Calu3 (cell line): ENCODE measurements around the gene RGS13. TPM values are rescaled to one million over a fixed set of nuclear protein-coding genes. Genes with fewer than 3 reads are reported as not detected.

Experiments used
- BruUV-seq: library from RNA; stranded (reverse); fragments of 400-500 nt; replicated peaks from 2 replicates; lab custom pipeline; 2021; lab: Mats Ljungman, UMichigan
- CTCF ChIA-PET: fragments of 300-600 bp; sonication (Branson Sonifier 250); formaldehyde crosslinking; loops from one replicate; lab custom pipeline; 2022; ENCODE audit warnings: antibody characterized with exemption; lab: Charles Lee
- DNase-seq: peaks from one replicate; pipeline ENCODE4 v3.0.0; 2022
- H3K27ac Mint-ChIP-seq: one replicate; pipeline ENCODE4 v1.8.0; 2022; ENCODE audit warnings: mixed read lengths; ENCODE audit not compliant: unreplicated experiment
- H3K27me3 Mint-ChIP-seq: one replicate; pipeline ENCODE4 v1.8.0; 2022; ENCODE audit warnings: mixed read lengths; ENCODE audit not compliant: unreplicated experiment
- H3K36me3 Mint-ChIP-seq: one replicate; pipeline ENCODE4 v1.8.0; 2022; ENCODE audit warnings: mild to moderate bottlenecking, moderate library complexity, mixed read lengths; ENCODE audit not compliant: insufficient read depth, unreplicated experiment
- H3K4me1 Mint-ChIP-seq: one replicate; pipeline ENCODE4 v1.8.0; 2022; ENCODE audit warnings: mild to moderate bottlenecking, low read depth, mixed read lengths; ENCODE audit not compliant: unreplicated experiment
- H3K4me3 Mint-ChIP-seq: one replicate; pipeline ENCODE4 v1.8.0; 2022; ENCODE audit warnings: mild to moderate bottlenecking, low read depth, moderate library complexity, mixed read lengths; ENCODE audit not compliant: unreplicated experiment
- H3K9me3 Mint-ChIP-seq: one replicate; pipeline ENCODE4 v1.8.0; 2022; ENCODE audit warnings: low read depth, mixed read lengths; ENCODE audit not compliant: unreplicated experiment
- intact Hi-C: fragments of 100-400 bp; cut with micrococcal nuclease; formaldehyde crosslinking; loops from one replicate; pipeline ENCODE4 v1.10.0; 2022; ENCODE audit not compliant: unreplicated experiment
- total RNA-seq: library from RNA; stranded (reverse); gene quantifications from 2 replicates; pipeline ENCODE4 v1.2.3, GENCODE V29; 2022
- TF ChIP-seq, protein P1 (sequence below): fragments of 200-600 bp; IDR thresholded peaks from one replicate; pipeline ENCODE4 v1.8.0; 2022; ENCODE audit warnings: antibody characterized with exemption; ENCODE audit not compliant: unreplicated experiment

The RGS13 gene
- total RNA-seq, 1 experiment from 2014 or later = not detected

DNA sequence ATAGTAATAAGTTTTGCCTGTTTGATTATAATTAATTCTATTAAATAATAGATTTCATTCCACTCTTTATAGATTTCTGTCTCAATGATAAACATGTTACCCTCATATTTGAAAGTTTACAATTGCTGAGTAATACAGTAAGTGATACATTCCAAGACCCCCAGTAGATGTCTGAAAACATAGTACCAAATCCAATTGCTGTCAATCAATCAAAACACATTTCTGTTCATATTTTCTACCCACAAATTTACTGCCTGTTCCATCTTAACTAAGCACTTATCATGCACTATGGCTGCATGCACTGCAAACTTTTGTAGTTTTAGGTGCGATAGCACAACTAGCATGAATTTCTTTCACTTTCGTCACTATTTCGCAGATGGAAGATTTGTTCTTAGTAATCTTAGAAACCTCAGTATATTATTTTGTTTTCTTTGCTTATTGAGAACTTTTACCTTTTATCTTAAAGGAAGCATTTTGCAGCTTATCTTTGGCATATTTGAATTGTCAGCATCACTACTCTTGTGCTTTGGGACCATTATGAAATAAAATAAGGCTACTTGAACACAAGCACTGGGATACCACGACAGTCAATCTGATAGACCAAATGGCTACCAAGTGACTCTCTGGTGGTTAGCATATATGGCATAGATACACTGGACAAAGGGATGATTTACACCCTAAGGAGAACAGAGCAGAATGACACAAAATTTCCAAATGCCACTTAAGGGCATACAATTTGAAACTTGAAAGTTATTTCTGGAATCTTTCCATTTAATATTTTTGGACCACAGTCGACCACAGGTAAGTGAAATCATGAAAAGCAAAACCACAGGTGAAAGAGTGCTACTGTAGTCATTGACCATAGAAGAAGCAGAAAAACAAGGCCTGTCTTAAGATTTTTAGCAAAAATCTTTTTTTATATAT is 67.6 kb downstream of the RGS13 start:
- BruUV-seq = no TSS peak
- intact Hi-C loops = loop anchor here (5.0 kb wide), 3 partner anchors 71 to 314 kb away; no protein-coding TSS in a partner anchor
- no peak for DNase-seq
- H3K36me3 Mint-ChIP-seq = no peaks in the 10 kb centered on the region
- peak overlapping the region; percentile 69 for H3K27ac Mint-ChIP-seq
- H3K4me3 Mint-ChIP-seq = no peak overlapping the region
- TF ChIP-seq, protein P1, sequence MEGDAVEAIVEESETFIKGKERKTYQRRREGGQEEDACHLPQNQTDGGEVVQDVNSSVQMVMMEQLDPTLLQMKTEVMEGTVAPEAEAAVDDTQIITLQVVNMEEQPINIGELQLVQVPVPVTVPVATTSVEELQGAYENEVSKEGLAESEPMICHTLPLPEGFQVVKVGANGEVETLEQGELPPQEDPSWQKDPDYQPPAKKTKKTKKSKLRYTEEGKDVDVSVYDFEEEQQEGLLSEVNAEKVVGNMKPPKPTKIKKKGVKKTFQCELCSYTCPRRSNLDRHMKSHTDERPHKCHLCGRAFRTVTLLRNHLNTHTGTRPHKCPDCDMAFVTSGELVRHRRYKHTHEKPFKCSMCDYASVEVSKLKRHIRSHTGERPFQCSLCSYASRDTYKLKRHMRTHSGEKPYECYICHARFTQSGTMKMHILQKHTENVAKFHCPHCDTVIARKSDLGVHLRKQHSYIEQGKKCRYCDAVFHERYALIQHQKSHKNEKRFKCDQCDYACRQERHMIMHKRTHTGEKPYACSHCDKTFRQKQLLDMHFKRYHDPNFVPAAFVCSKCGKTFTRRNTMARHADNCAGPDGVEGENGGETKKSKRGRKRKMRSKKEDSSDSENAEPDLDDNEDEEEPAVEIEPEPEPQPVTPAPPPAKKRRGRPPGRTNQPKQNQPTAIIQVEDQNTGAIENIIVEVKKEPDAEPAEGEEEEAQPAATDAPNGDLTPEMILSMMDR = no peak
- H3K4me1 Mint-ChIP-seq = peaks cover 14% of the 10 kb centered on the region
- H3K27me3 Mint-ChIP-seq = no peaks in the 10 kb centered on the region
- CTCF ChIA-PET = interaction anchor here (2.9 kb wide), 1 partner anchor 104 kb away, joined by 16 read pairs; no protein-coding TSS in a partner anchor
- no peaks in the 10 kb centered on the region for H3K9me3 Mint-ChIP-seq

DNA sequence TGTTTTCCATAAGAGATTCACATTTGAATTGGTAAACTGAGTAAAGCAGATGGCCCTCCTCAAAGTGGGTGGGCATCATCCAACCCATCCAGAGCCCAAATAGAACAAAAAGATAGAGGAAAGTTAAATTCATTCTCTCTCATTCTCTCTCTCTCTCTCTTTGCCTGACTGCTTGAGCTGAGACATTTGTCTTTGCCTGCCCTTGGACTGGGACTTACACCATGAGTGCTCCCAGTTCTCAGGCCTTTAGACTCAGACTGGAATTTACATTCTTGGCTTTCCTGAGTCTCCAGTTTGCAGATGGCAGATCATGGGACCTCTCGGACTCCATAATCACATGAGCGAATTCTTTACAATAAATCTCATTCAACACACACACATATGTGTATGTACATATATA is 69.6 kb downstream of the RGS13 start:
- no peak for DNase-seq
- H3K4me1 Mint-ChIP-seq = peaks cover 3% of the 10 kb centered on the region
- no peak overlapping the region for H3K4me3 Mint-ChIP-seq
- BruUV-seq = no TSS peak
- CTCF ChIA-PET = no interaction called here
- H3K27ac Mint-ChIP-seq = no peak overlapping the region
- TF ChIP-seq, protein P1 = no peak
- intact Hi-C loops = no loop called here
- no peaks in the 10 kb centered on the region for H3K9me3 Mint-ChIP-seq
- H3K36me3 Mint-ChIP-seq = no peaks in the 10 kb centered on the region
- H3K27me3 Mint-ChIP-seq = no peaks in the 10 kb centered on the region

DNA sequence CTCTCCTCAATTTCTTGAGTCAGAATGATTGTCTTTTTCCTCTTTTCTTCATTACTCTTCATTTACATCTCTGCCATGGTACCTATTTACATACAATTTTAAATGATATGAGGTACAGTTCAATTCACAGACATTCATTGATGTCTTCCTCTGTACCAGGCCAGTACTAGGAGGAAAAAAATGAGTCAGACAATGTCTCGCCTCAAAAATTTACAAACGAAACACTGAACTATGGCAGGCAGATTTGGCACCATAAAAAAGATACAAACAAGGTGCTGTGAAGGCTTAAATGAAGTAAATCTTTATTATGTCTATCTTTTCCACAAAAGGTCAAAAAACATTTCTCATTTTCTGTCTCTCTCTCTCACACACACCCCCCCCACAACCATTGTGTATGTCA is 71.0 kb downstream of the RGS13 start:
- CTCF ChIA-PET = interaction anchor here (0.8 kb wide), 1 partner anchor 100 kb away, joined by 3 read pairs; no protein-coding TSS in a partner anchor
- no peak for DNase-seq
- H3K4me3 Mint-ChIP-seq = no peak overlapping the region
- no peaks in the 10 kb centered on the region for H3K36me3 Mint-ChIP-seq
- no peaks in the 10 kb centered on the region for H3K4me1 Mint-ChIP-seq
- no peaks in the 10 kb centered on the region for H3K9me3 Mint-ChIP-seq
- no TSS peak for BruUV-seq
- no peaks in the 10 kb centered on the region for H3K27me3 Mint-ChIP-seq
- TF ChIP-seq, protein P1 = no peak
- intact Hi-C loops = no loop called here
- H3K27ac Mint-ChIP-seq = no peak overlapping the region

DNA sequence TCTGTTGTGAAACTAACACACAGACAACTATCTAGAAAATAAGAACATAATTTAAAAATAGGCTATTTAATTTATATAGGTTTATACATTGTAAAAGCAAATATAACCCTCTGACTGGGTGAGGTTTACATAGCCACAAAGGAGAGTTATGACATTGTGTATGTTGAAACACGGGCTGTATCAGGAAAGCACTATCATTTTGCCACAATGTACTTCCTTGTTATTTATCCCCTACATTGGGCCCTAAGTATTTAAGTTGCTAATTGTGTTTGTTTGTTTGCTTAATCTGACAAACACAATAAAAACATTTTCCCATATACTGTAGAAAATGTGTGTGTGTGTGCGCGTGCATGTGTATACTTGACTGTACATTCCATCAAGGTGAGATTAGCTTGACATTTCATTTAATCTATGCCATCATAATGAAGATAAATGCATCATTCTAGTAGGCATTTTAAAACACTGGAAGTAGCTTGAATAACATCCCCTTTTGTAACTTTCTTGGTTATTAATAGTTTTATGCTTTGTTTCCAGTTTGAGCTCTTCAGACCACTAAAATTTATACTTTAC is 72.1 kb downstream of the RGS13 start:
- Mint-ChIP-seq H3K27ac (no peak overlapping the region), H3K27me3 (no peaks in the 10 kb centered on the region), H3K36me3 (no peaks in the 10 kb centered on the region), H3K4me1 (no peaks in the 10 kb centered on the region), H3K4me3 (no peak overlapping the region), H3K9me3 (no peaks in the 10 kb centered on the region)
- BruUV-seq = no TSS peak
- no peak for DNase-seq
- TF ChIP-seq, protein P1 = no peak
- intact Hi-C loops = loop anchor here (2.0 kb wide), 1 partner anchor 41 kb away; no protein-coding TSS in a partner anchor
- CTCF ChIA-PET = interaction anchor here (0.8 kb wide), 1 partner anchor 99 kb away, joined by 3 read pairs; no protein-coding TSS in a partner anchor
